Adrenal gland (tissue), 5 donors: ENCODE results near the gene ZNF579.

Experiments used
- CTCF ChIP-seq, 6 experiments: fragments of 450-650 bp in 4 of 6; fragments of 200-600 bp in 2 of 6; sonication (generic) in 1 of 6; IDR thresholded peaks; 1 replicate in 5 of 6; 2 replicates in 1 of 6; pipeline versions ENCODE4 v1.5.1 to v1.8.0; 2016 to 2021; ENCODE audit warnings: antibody characterized with exemption in 6 of 6, mild to moderate bottlenecking in 2 of 6, moderate library complexity in 1 of 6
- POLR2A ChIP-seq, 2 donors: fragments of 450-650 bp; IDR thresholded peaks; one replicate each; pipeline ENCODE4 v1.6.1; 2017; ENCODE audit warnings: antibody characterized with exemption in 2 of 2, mild to moderate bottlenecking in 2 of 2, moderate library complexity in 1 of 2
- donor health status: DM: no; HTN: no; CAD: no.

- no peak for TF ChIP-seq CTCF (IDR thresholded peaks at IDR 0.05)
- TF ChIP-seq POLR2A (IDR thresholded peaks at IDR 0.05), result no peak
Observed at GRCh38 chr19:55603581-55604292, 23.1 kb upstream of the ZNF579 start.
